H1 (cell line): ENCODE data around the gene XPNPEP2. TPM values are rescaled to one million over a fixed set of nuclear protein-coding genes. Genes with fewer than 3 reads are reported as not detected.

Experiments used
- CTCF ChIA-PET: fragments of 300-600 bp; sonication (Branson Sonifier 250); formaldehyde crosslinking; loops from one replicate; lab custom pipeline; 2021; ENCODE audit not compliant: partially characterized antibody; lab: Charles Lee
- POLR2A ChIA-PET: fragments of 300-600 bp; sonication (Branson Sonifier 250); formaldehyde crosslinking; loops from one replicate; lab custom pipeline; 2021; ENCODE audit warnings: inconsistent platforms; ENCODE audit not compliant: partially characterized antibody; lab: Charles Lee
- DNase-seq, 2 experiments: peaks; one replicate each; pipeline versions ENCODE4 v3.0.0 to v3.0.0-alpha.2; 2010 to 2022; ENCODE audit warnings: low spot score in 2 of 2, low read depth in 1 of 2, mixed read lengths in 1 of 2
- FAIRE-seq: peaks from 2 replicates; lab custom pipeline; 2011; peaks lifted over from hg19 to GRCh38; lab: Jason Lieb, UNC
- H2AFZ ChIP-seq: 2 replicates; pipeline ENCODE4 v1.8.1; 2012; ENCODE audit warnings: low read length, inconsistent platforms
- H2AK5ac ChIP-seq: 2 replicates; pipeline ENCODE4 v1.6.1; 2013; ENCODE audit warnings: low read depth, low read length
- H2BK120ac ChIP-seq: replicated peaks from 2 replicates; pipeline ENCODE3; 2013; ENCODE audit warnings: low read depth, low read length, inconsistent platforms
- H2BK12ac ChIP-seq: 2 replicates; pipeline ENCODE4 v1.6.1; 2013; ENCODE audit warnings: low read depth, low read length
- H2BK15ac ChIP-seq: 2 replicates; pipeline ENCODE4 v1.6.1; 2013; ENCODE audit warnings: low read length
- H2BK20ac ChIP-seq: 2 replicates; pipeline ENCODE4 v1.6.1; 2013; ENCODE audit warnings: low read length
- H2BK5ac ChIP-seq: 2 replicates; pipeline ENCODE4 v1.6.1; 2013; ENCODE audit warnings: low read depth, low read length
- H3K14ac ChIP-seq: 2 replicates; pipeline ENCODE4 v1.6.1; 2013; ENCODE audit warnings: inconsistent platforms; ENCODE audit not compliant: insufficient read length
- H3K18ac ChIP-seq: 2 replicates; pipeline ENCODE4 v1.6.1; 2013; ENCODE audit warnings: low read length; ENCODE audit errors: extremely low read depth
- H3K23ac ChIP-seq: 2 replicates; pipeline ENCODE4 v1.6.1; 2013; ENCODE audit warnings: inconsistent platforms; ENCODE audit not compliant: insufficient read length
- H3K23me2 ChIP-seq: 2 replicates; pipeline ENCODE4 v1.6.1; 2013; ENCODE audit warnings: low read depth, low read length
- H3K27ac ChIP-seq: 2 replicates; pipeline ENCODE4 v1.6.1; 2011; ENCODE audit warnings: low read depth, low read length, inconsistent platforms
- H3K27me3 ChIP-seq, 4 experiments: replicated peaks in 1 of 4; 1 replicate in 1 of 4; 2 replicates in 3 of 4; pipeline versions ENCODE4 v1.6.1 to v1.8.1; 2011 to 2013; ENCODE audit warnings: low read length in 3 of 4, mild to moderate bottlenecking in 3 of 4, inconsistent platforms in 2 of 4, mixed read lengths in 2 of 4, moderate library complexity in 1 of 4; ENCODE audit not compliant: control insufficient read depth in 3 of 4, insufficient read depth in 3 of 4; ENCODE audit errors: extremely low read depth in 1 of 4
- H3K36me3 ChIP-seq, 4 experiments: 2 replicates each; pipeline versions ENCODE4 v1.6.1 to v1.8.1; 2011 to 2013; ENCODE audit warnings: mild to moderate bottlenecking in 4 of 4, low read length in 3 of 4, moderate library complexity in 2 of 4, control low read depth in 1 of 4, inconsistent platforms in 1 of 4; ENCODE audit not compliant: insufficient read depth in 4 of 4, control insufficient read depth in 2 of 4
- H3K4ac ChIP-seq: replicated peaks from 2 replicates; pipeline ENCODE3; 2013; ENCODE audit warnings: low read length, low read depth, mixed read lengths, inconsistent platforms; ENCODE audit not compliant: insufficient read length
- H3K4me1 ChIP-seq, 4 experiments: replicated peaks in 1 of 4; 1 replicate in 1 of 4; 2 replicates in 3 of 4; pipeline versions ENCODE4 v1.6.1 to v1.8.1; 2011 to 2013; ENCODE audit warnings: low read length in 3 of 4, inconsistent platforms in 2 of 4, mixed read lengths in 1 of 4; ENCODE audit not compliant: insufficient read depth in 4 of 4, control insufficient read depth in 3 of 4
- H3K4me2 ChIP-seq, 2 experiments: 2 replicates each; pipeline versions ENCODE4 v1.6.1 to v1.8.1; 2011 to 2013; ENCODE audit warnings: low read depth in 2 of 2, low read length in 2 of 2, control low read depth in 1 of 2, inconsistent platforms in 1 of 2, mild to moderate bottlenecking in 1 of 2; ENCODE audit not compliant: insufficient read depth in 1 of 2
- H3K4me3 ChIP-seq, 4 experiments: fragments of 200-600, 300-600 bp in 1 of 4; sonication (generic), shearing (Covaris generic), sonication (Bioruptor Twin) in 1 of 4; 2 replicates each; pipeline versions ENCODE4 v1.5.1 to v1.8.1; 2011 to 2016; ENCODE audit warnings: low read length in 4 of 4, low read depth in 3 of 4, control low read depth in 2 of 4, inconsistent platforms in 2 of 4, mild to moderate bottlenecking in 2 of 4, mixed read lengths in 1 of 4, moderate library complexity in 1 of 4; ENCODE audit not compliant: insufficient read depth in 2 of 4; ENCODE audit errors: extremely low read depth in 1 of 4
- H3K56ac ChIP-seq: replicated peaks from 2 replicates; pipeline ENCODE3; 2013; ENCODE audit warnings: low read depth, mild to moderate bottlenecking, mixed read lengths, low read length, inconsistent platforms; ENCODE audit not compliant: insufficient read length
- H3K79me1 ChIP-seq: 2 replicates; pipeline ENCODE4 v1.6.1; 2013; ENCODE audit warnings: low read depth, low read length, control low read depth
- H3K79me2 ChIP-seq, 2 experiments: 2 replicates each; pipeline versions ENCODE4 v1.6.1 to v1.8.1; 2012 to 2013; ENCODE audit warnings: low read length in 2 of 2, mild to moderate bottlenecking in 2 of 2, inconsistent platforms in 1 of 2; ENCODE audit not compliant: insufficient read depth in 2 of 2, control insufficient read depth in 1 of 2
- H3K9ac ChIP-seq, 4 experiments: replicated peaks in 1 of 4; 1 replicate in 1 of 4; 2 replicates in 3 of 4; pipeline versions ENCODE4 v1.6.1 to v1.8.1; 2011 to 2013; ENCODE audit warnings: low read depth in 3 of 4, low read length in 3 of 4, control low read depth in 2 of 4, mild to moderate bottlenecking in 2 of 4, moderate library complexity in 2 of 4, inconsistent platforms in 1 of 4; ENCODE audit errors: extremely low read depth in 1 of 4
- H3K9me3 ChIP-seq, 2 experiments: 2 replicates each; pipeline versions ENCODE4 v1.6.1 to v1.8.1; 2012 to 2013; ENCODE audit warnings: mild to moderate bottlenecking in 2 of 2, moderate library complexity in 2 of 2, control low read depth in 1 of 2, inconsistent platforms in 1 of 2, low read depth in 1 of 2, low read length in 1 of 2, mixed read lengths in 1 of 2; ENCODE audit not compliant: insufficient read depth in 2 of 2
- H4K20me1 ChIP-seq, 2 experiments: replicated peaks in 1 of 2; 2 replicates each; pipeline versions ENCODE3 to v1.8.1; 2011 to 2013; ENCODE audit warnings: inconsistent platforms in 2 of 2, low read length in 2 of 2, mild to moderate bottlenecking in 1 of 2; ENCODE audit not compliant: insufficient read depth in 2 of 2, control insufficient read depth in 1 of 2
- H4K5ac ChIP-seq: 2 replicates; pipeline ENCODE4 v1.6.1; 2013; ENCODE audit warnings: low read length, low read depth, mixed read lengths, inconsistent platforms; ENCODE audit not compliant: insufficient read length
- H4K8ac ChIP-seq: 2 replicates; pipeline ENCODE4 v1.8.0; 2013; ENCODE audit warnings: mild to moderate bottlenecking, moderate library complexity, low read length, inconsistent platforms; ENCODE audit not compliant: insufficient read depth; ENCODE audit errors: extremely low read depth
- H4K91ac ChIP-seq: replicated peaks from 2 replicates; pipeline ENCODE3; 2013; ENCODE audit warnings: low read length, mixed read lengths, inconsistent platforms; ENCODE audit not compliant: insufficient read length
- BACH1 ChIP-seq: IDR thresholded peaks from 2 replicates; pipeline ENCODE4 v1.6.1; 2012; ENCODE audit warnings: low read length, improper control_type of control experiment
- BCL11A ChIP-seq, 2 experiments: IDR thresholded peaks; one replicate each; pipeline ENCODE4 v1.6.1; 2011; ENCODE audit warnings: low read depth in 2 of 2, low read length in 2 of 2, mild to moderate bottlenecking in 2 of 2
- BRCA1 ChIP-seq: IDR thresholded peaks from 2 replicates; pipeline ENCODE4 v1.6.1; 2012; ENCODE audit warnings: low read depth, low read length, improper control_type of control experiment
- FOSL1 ChIP-seq: IDR thresholded peaks from 2 replicates; pipeline ENCODE4 v1.6.1; 2011; ENCODE audit warnings: mild to moderate bottlenecking, low read depth, low read length, moderate library complexity; ENCODE audit not compliant: insufficient read depth
- MAFK ChIP-seq: IDR thresholded peaks from 2 replicates; pipeline ENCODE4 v1.6.1; 2012; ENCODE audit warnings: low read depth, mild to moderate bottlenecking, improper control_type of control experiment, low read length
- POLR2A ChIP-seq, 2 experiments: IDR thresholded peaks; 1 replicate in 1 of 2; 2 replicates in 1 of 2; pipeline ENCODE4 v1.6.1; 2011; ENCODE audit warnings: low read depth in 2 of 2, low read length in 2 of 2, mild to moderate bottlenecking in 2 of 2; ENCODE audit errors: control extremely low read depth in 1 of 2
- POU5F1 ChIP-seq: IDR thresholded peaks from 2 replicates; pipeline ENCODE4 v1.6.1; 2011; ENCODE audit warnings: low read depth, mild to moderate bottlenecking, low read length, moderate library complexity
- SAP30 ChIP-seq: fragments of 300-600 bp; sonication (generic); IDR thresholded peaks from 2 replicates; pipeline ENCODE4 v1.7.1; 2012; ENCODE audit warnings: low read length, moderate library complexity, mild to moderate bottlenecking, inconsistent platforms; ENCODE audit not compliant: insufficient read depth, insufficient replicate concordance
- SIRT6 ChIP-seq: IDR thresholded peaks from one replicate; pipeline ENCODE4 v1.7.1; 2012; ENCODE audit warnings: low read length, inconsistent platforms
- TAF1 ChIP-seq: IDR thresholded peaks from 2 replicates; pipeline ENCODE4 v1.6.1; 2011; ENCODE audit warnings: mild to moderate bottlenecking, low read depth, low read length
- TBP ChIP-seq: IDR thresholded peaks from 2 replicates; pipeline ENCODE4 v1.6.1; 2011; ENCODE audit warnings: low read depth, low read length, improper control_type of control experiment
- WGBS, 2 experiments: shearing (Covaris generic) in 1 of 2; methylation state at CpG; one replicate each; pipeline versions ENCODE4 v1.1.6 to v1.1.7; 2013 to 2015; ENCODE audit warnings: low lambda C conversion rate in 2 of 2, mixed read lengths in 2 of 2, inconsistent platforms in 1 of 2, low coverage in 1 of 2, missing lambda C conversion rate in 1 of 2; ENCODE audit not compliant: insufficient replicate concordance in 2 of 2, insufficient coverage in 1 of 2, insufficient read length in 1 of 2; ENCODE audit errors: extremely low coverage in 1 of 2, missing lambda C conversion rate in 1 of 2; 5-methylcytosine and 5-hydroxymethylcytosine counted together
- polyA plus RNA-seq, 7 experiments: library from polyadenylated mRNA; depleted of rRNA in 3 of 7; stranded (reverse) in 5 of 7; unstranded in 2 of 7; fragments of >200 nt in 5 of 7; fragments of 200-250 nt in 2 of 7; gene quantifications; 1 replicate in 5 of 7; 2 replicates in 1 of 7; 4 replicates in 1 of 7; pipeline versions ENCODE4 v1.2.1 to v1.2.3, GENCODE V29; 2011 to 2013; ENCODE audit warnings: missing spikeins in 2 of 7, mixed read lengths in 2 of 7
- total RNA-seq: library from RNA; stranded (reverse); fragmentation: NEBNext Ultra II Directional; extraction: Animal tissue kit (Norgen Biotek cat#: 25700); gene quantifications from 2 replicates; pipeline ENCODE4 v1.2.1, GENCODE V29; 2021
- TF ChIP-seq, protein P1 (sequence below): IDR thresholded peaks from 2 replicates; pipeline ENCODE4 v1.6.1; 2012; ENCODE audit warnings: low read length, inconsistent platforms

The XPNPEP2 gene
- total and polyA plus RNA-seq, 2 of the 8 experiments (the other 6 are each of a cell fraction or from before 2014, with no cell fraction given), result 0.27 TPM; not detected in 1

DNA sequence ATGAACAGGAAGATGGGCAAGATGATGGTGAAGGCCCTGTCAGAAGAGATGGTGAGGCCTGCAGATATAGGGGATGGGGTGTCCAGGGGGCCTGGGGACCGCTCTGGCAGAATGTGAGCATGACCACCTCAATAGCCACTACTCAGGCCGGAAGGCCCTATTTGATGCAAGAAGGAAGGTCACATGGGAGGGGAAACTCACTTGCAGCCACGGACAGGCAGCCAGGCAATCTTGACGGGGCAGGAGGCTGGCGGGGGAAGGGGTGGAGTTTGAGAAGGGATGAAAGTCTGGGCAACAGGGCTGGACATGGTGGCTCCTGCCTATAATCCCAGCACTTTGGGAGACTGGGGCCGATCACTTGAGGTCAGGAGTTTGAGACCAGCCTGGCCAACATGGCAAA lies 49.7 kb downstream of the XPNPEP2 start:
- DNase-seq (no peak), FAIRE-seq (no peak)
- H3K4ac ChIP-seq, result no peak overlapping the region
- no peaks in the 10 kb centered on the region for H3K23me2 ChIP-seq
- H3K56ac ChIP-seq, result no peak overlapping the region
- H4K5ac ChIP-seq, result no peak overlapping the region
- no peaks in the 10 kb centered on the region for H3K79me1 ChIP-seq
- no peak overlapping the region for H2BK20ac ChIP-seq
- H3K23ac ChIP-seq, result no peak overlapping the region
- no peak overlapping the region for H2BK15ac ChIP-seq
- H3K4me1 ChIP-seq, result no peaks in the 10 kb centered on the region
- no peak overlapping the region for H3K18ac ChIP-seq
- H2AFZ ChIP-seq, result no peak overlapping the region
- no peak overlapping the region for H2BK5ac ChIP-seq
- H3K4me2 ChIP-seq, result no peak overlapping the region
- no peaks in the 10 kb centered on the region for H4K20me1 ChIP-seq
- no peaks in the 10 kb centered on the region for H3K27me3 ChIP-seq
- H2BK12ac ChIP-seq, result no peak overlapping the region
- H2AK5ac ChIP-seq, result no peak overlapping the region
- no peak overlapping the region for H2BK120ac ChIP-seq
- H3K36me3 ChIP-seq, result no peaks in the 10 kb centered on the region
- H3K79me2 ChIP-seq, result no peaks in the 10 kb centered on the region
- ChIA-PET CTCF (interaction anchor here (1.0 to 1.5 kb wide), 3 partner anchors 14 to 183 kb away, joined by 3 read pairs; no protein-coding TSS in a partner anchor), POLR2A (no interaction called here)
- no peak overlapping the region for H3K14ac ChIP-seq
- H3K27ac ChIP-seq, result no peak overlapping the region
- no peak overlapping the region for H3K4me3 ChIP-seq
- no peaks in the 10 kb centered on the region for H3K9me3 ChIP-seq
- H4K8ac ChIP-seq, result no peak overlapping the region
- H3K9ac ChIP-seq, result no peak overlapping the region
- 87% methylated on average over 3 of the region's 6 CpGs; no CpG with 5 or more reads in 1 of the 2 experiments for WGBS, 2 experiments
- TF ChIP-seq TBP (no peak), POLR2A (IDR thresholded peaks at IDR 0.05; ENCODE audit: control extremely low read depth in 1 of 2, low read depth in 2 of 2, low read length in 2 of 2) (no peak), TAF1 (no peak), MAFK (no peak), FOSL1 (no peak), SAP30 (no peak), POU5F1 (no peak), SIRT6 (no peak), BACH1 (no peak), BRCA1 (no peak), BCL11A (IDR thresholded peaks at IDR 0.05; ENCODE audit: low read depth in 2 of 2, low read length in 2 of 2) (no peak)
- TF ChIP-seq, protein P1, sequence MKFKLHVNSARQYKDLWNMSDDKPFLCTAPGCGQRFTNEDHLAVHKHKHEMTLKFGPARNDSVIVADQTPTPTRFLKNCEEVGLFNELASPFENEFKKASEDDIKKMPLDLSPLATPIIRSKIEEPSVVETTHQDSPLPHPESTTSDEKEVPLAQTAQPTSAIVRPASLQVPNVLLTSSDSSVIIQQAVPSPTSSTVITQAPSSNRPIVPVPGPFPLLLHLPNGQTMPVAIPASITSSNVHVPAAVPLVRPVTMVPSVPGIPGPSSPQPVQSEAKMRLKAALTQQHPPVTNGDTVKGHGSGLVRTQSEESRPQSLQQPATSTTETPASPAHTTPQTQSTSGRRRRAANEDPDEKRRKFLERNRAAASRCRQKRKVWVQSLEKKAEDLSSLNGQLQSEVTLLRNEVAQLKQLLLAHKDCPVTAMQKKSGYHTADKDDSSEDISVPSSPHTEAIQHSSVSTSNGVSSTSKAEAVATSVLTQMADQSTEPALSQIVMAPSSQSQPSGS, result no peak
- H4K91ac ChIP-seq, result no peak overlapping the region
